Liver (tissue), 9 donors: ENCODE results near the gene SIRPA. TPM values are rescaled to one million over a fixed set of nuclear protein-coding genes. Genes with fewer than 3 reads are reported as not detected.

ENCODE experiments used
- DNase-seq: peaks from one replicate; pipeline ENCODE4 v3.0.0-alpha.2; 2017; ENCODE audit warnings: low spot score
- H3K27ac ChIP-seq, 2 donors: one replicate each; pipeline ENCODE4 v1.7.0; 2013; ENCODE audit warnings: inconsistent platforms in 2 of 2, low read length in 2 of 2, control low read depth in 1 of 2, low read depth in 1 of 2, mild to moderate bottlenecking in 1 of 2
- H3K27me3 ChIP-seq, 4 donors: one replicate each; pipeline versions ENCODE4 v1.6.1 to v1.7.0; 2013; ENCODE audit warnings: low read length in 3 of 4, inconsistent platforms in 1 of 4, mild to moderate bottlenecking in 1 of 4, moderate library complexity in 1 of 4; ENCODE audit not compliant: control insufficient read depth in 4 of 4, insufficient read depth in 4 of 4
- H3K36me3 ChIP-seq, 4 donors: one replicate each; pipeline versions ENCODE4 v1.6.1 to v1.7.0; 2013; ENCODE audit warnings: low read length in 3 of 4, mild to moderate bottlenecking in 3 of 4, low read depth in 1 of 4, moderate library complexity in 1 of 4; ENCODE audit not compliant: control insufficient read depth in 4 of 4, insufficient read depth in 3 of 4
- H3K4me1 ChIP-seq, 4 donors: one replicate each; pipeline versions ENCODE4 v1.6.1 to v1.7.0; 2013; ENCODE audit warnings: low read length in 3 of 4, mild to moderate bottlenecking in 3 of 4, moderate library complexity in 1 of 4; ENCODE audit not compliant: control insufficient read depth in 4 of 4, insufficient read depth in 4 of 4
- H3K4me3 ChIP-seq, 3 donors: one replicate each; pipeline versions ENCODE4 v1.6.1 to v1.7.0; 2013; ENCODE audit warnings: low read length in 3 of 3, control low read depth in 1 of 3, low read depth in 1 of 3, mild to moderate bottlenecking in 1 of 3
- H3K9ac ChIP-seq, 2 donors: one replicate each; pipeline ENCODE4 v1.7.0; 2013; ENCODE audit warnings: low read length in 2 of 2, mild to moderate bottlenecking in 2 of 2, moderate library complexity in 2 of 2, control low read depth in 1 of 2, low read depth in 1 of 2
- H3K9me3 ChIP-seq, 4 donors: one replicate each; pipeline versions ENCODE4 v1.6.1 to v1.7.0; 2013; ENCODE audit warnings: low read length in 3 of 4; ENCODE audit not compliant: control insufficient read depth in 4 of 4
- FOXA1 ChIP-seq: IDR thresholded peaks from 2 replicates; pipeline ENCODE4 v1.6.1; 2016; ENCODE audit warnings: antibody characterized with exemption
- FOXA2 ChIP-seq: IDR thresholded peaks from 2 replicates; pipeline ENCODE4 v1.6.1; 2016; ENCODE audit warnings: antibody characterized with exemption
- GABPA ChIP-seq, 2 donors: IDR thresholded peaks in 1 of 2; conservative IDR thresholded peaks in 1 of 2; 2 replicates each; pipeline ENCODE4 v1.6.1; 2016; ENCODE audit warnings: antibody characterized with exemption in 2 of 2, mild to moderate bottlenecking in 1 of 2, moderate library complexity in 1 of 2
- HNF4G ChIP-seq: IDR thresholded peaks from 2 replicates; pipeline ENCODE4 v1.6.1; 2016; ENCODE audit warnings: antibody characterized with exemption
- JUND ChIP-seq, 2 donors: IDR thresholded peaks; 2 replicates each; pipeline ENCODE4 v1.6.1; 2016; ENCODE audit warnings: antibody characterized with exemption in 2 of 2
- NR2F2 ChIP-seq: IDR thresholded peaks from 2 replicates; pipeline ENCODE4 v1.6.1; 2016; ENCODE audit warnings: antibody characterized with exemption
- RAD21 ChIP-seq, 2 donors: IDR thresholded peaks; 2 replicates each; pipeline ENCODE4 v1.6.1; 2016; ENCODE audit warnings: antibody characterized with exemption in 2 of 2, mild to moderate bottlenecking in 2 of 2
- RXRA ChIP-seq, 2 donors: IDR thresholded peaks; 2 replicates each; pipeline ENCODE4 v1.6.1; 2017 to 2018; ENCODE audit warnings: antibody characterized with exemption in 2 of 2, mild to moderate bottlenecking in 1 of 2
- SP1 ChIP-seq: IDR thresholded peaks from 2 replicates; pipeline ENCODE4 v1.6.1; 2018; ENCODE audit warnings: antibody characterized with exemption, mild to moderate bottlenecking
- TAF1 ChIP-seq: conservative IDR thresholded peaks from 2 replicates; pipeline ENCODE4 v1.6.1; 2016; ENCODE audit warnings: antibody characterized with exemption, mild to moderate bottlenecking
- YY1 ChIP-seq: IDR thresholded peaks from 2 replicates; pipeline ENCODE4 v1.6.1; 2016; ENCODE audit warnings: antibody characterized with exemption, mild to moderate bottlenecking
- WGBS: extraction: QIAGEN DNeasy Blood & Tissue Kit; methylation state at CpG from one replicate; pipeline ENCODE4 v1.1.7; 2013; 5-methylcytosine and 5-hydroxymethylcytosine counted together
- polyA plus RNA-seq, 2 donors: library from polyadenylated mRNA; stranded (reverse) in 1 of 2; unstranded in 1 of 2; fragments of 200-250 nt in 1 of 2; fragments of >200 nt in 1 of 2; fragmentation: Nextera tagmentation in 1 of 2; extraction: Ambion mirVana in 1 of 2; gene quantifications; one replicate each; pipeline versions ENCODE4 v1.2.1 to v1.2.3, GENCODE V29; 2013 to 2015
- total RNA-seq, 2 donors: library from RNA; depleted of rRNA; stranded (reverse); fragments of >200 nt; gene quantifications; one replicate each; pipeline ENCODE4 v1.2.3, GENCODE V29; 2014
- TF ChIP-seq, protein P1 (sequence below): IDR thresholded peaks from 2 replicates; pipeline ENCODE4 v1.6.1; 2016; ENCODE audit warnings: antibody characterized with exemption
- TF ChIP-seq, protein P2 (sequence below): fragments of 150-350 bp; IDR thresholded peaks from 2 replicates; pipeline ENCODE4 v1.5.1; 2017; ENCODE audit warnings: improper control_type of control experiment, low read depth, low read length; ENCODE audit not compliant: missing input control
- TF ChIP-seq, protein P3 (sequence below): IDR thresholded peaks from 2 replicates; pipeline ENCODE4 v1.6.1; 2016; ENCODE audit warnings: antibody characterized with exemption
- TF ChIP-seq, protein P4 (sequence below): IDR thresholded peaks from 2 replicates; pipeline ENCODE4 v1.6.1; 2016; ENCODE audit warnings: antibody characterized with exemption, mild to moderate bottlenecking
- TF ChIP-seq, protein P5 (sequence below): IDR thresholded peaks from 2 replicates; pipeline ENCODE4 v1.6.1; 2016; ENCODE audit warnings: antibody characterized with exemption
- donor health status: healthy.
- donor health status: healthy.
- donor health status: healthy.
- donor health status: healthy.
- donor health status: healthy.

Gene SIRPA
- total and polyA plus RNA-seq, 4 donors, result 5.4 to 47.5 (median 23.2) TPM

DNA sequence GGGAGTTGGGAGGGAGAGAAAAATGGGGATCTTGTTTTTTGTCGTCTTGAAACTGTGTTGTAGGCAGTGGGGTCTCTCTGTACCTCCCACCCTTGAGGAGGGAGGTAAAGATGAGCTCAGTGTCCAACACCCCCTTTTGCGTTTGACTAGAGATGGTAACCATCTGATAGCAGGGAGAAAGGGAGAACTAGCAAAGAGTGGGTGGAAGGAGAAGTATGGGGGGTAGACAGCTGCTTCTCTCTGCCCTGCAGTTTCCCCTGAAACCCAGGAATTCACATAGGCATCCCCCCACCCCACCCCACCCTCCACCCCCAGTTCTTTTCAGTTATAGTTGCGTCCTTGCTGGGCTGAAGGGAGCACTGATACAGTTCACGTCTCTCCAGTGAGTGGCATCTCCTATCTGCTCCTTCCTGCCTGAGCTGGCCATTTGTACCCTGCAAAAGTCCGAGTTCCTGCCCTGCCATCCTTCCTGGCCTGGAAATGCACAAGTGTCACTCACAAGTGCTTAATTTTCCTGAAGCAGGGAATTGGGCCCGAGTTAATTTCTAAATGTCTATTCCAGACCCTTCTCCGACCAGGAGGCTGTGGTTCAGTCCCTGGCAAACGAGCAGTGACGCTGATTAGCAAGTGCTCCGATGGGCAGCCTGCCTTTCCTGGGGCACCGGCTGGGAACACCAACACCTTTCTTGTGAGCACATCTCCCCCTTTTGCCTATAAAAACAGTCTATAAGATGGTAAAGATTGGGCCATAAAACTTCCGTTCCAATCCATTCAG is 1.5 kb downstream of the SIRPA start:
- 80% methylated on average over 12 of the region's 12 CpGs for WGBS
- H3K4me1 ChIP-seq, result peaks cover 3 to 35% (median 20%) of the 10 kb centered on the region in 4 donors
- TF ChIP-seq GABPA (IDR thresholded peaks at IDR 0.05 in 1 of 2, conservative IDR thresholded peaks at IDR 0.05 in 1 of 2) (no peak), RXRA (IDR thresholded peaks at IDR 0.05) (no peak), JUND (IDR thresholded peaks at IDR 0.05) (no peak), TAF1 (no peak), FOXA1 (no peak), YY1 (no peak), FOXA2 (no peak), NR2F2 (no peak), HNF4G (no peak)
- TF ChIP-seq, protein P1, sequence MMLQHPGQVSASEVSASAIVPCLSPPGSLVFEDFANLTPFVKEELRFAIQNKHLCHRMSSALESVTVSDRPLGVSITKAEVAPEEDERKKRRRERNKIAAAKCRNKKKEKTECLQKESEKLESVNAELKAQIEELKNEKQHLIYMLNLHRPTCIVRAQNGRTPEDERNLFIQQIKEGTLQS, result no peak
- TF ChIP-seq, protein P2, sequence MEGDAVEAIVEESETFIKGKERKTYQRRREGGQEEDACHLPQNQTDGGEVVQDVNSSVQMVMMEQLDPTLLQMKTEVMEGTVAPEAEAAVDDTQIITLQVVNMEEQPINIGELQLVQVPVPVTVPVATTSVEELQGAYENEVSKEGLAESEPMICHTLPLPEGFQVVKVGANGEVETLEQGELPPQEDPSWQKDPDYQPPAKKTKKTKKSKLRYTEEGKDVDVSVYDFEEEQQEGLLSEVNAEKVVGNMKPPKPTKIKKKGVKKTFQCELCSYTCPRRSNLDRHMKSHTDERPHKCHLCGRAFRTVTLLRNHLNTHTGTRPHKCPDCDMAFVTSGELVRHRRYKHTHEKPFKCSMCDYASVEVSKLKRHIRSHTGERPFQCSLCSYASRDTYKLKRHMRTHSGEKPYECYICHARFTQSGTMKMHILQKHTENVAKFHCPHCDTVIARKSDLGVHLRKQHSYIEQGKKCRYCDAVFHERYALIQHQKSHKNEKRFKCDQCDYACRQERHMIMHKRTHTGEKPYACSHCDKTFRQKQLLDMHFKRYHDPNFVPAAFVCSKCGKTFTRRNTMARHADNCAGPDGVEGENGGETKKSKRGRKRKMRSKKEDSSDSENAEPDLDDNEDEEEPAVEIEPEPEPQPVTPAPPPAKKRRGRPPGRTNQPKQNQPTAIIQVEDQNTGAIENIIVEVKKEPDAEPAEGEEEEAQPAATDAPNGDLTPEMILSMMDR, result no peak
- TF ChIP-seq, protein P3, sequence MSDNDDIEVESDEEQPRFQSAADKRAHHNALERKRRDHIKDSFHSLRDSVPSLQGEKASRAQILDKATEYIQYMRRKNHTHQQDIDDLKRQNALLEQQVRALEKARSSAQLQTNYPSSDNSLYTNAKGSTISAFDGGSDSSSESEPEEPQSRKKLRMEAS, result no peak
- TF ChIP-seq, protein P4, sequence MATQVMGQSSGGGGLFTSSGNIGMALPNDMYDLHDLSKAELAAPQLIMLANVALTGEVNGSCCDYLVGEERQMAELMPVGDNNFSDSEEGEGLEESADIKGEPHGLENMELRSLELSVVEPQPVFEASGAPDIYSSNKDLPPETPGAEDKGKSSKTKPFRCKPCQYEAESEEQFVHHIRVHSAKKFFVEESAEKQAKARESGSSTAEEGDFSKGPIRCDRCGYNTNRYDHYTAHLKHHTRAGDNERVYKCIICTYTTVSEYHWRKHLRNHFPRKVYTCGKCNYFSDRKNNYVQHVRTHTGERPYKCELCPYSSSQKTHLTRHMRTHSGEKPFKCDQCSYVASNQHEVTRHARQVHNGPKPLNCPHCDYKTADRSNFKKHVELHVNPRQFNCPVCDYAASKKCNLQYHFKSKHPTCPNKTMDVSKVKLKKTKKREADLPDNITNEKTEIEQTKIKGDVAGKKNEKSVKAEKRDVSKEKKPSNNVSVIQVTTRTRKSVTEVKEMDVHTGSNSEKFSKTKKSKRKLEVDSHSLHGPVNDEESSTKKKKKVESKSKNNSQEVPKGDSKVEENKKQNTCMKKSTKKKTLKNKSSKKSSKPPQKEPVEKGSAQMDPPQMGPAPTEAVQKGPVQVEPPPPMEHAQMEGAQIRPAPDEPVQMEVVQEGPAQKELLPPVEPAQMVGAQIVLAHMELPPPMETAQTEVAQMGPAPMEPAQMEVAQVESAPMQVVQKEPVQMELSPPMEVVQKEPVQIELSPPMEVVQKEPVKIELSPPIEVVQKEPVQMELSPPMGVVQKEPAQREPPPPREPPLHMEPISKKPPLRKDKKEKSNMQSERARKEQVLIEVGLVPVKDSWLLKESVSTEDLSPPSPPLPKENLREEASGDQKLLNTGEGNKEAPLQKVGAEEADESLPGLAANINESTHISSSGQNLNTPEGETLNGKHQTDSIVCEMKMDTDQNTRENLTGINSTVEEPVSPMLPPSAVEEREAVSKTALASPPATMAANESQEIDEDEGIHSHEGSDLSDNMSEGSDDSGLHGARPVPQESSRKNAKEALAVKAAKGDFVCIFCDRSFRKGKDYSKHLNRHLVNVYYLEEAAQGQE, result no peak
- TF ChIP-seq, protein P5, sequence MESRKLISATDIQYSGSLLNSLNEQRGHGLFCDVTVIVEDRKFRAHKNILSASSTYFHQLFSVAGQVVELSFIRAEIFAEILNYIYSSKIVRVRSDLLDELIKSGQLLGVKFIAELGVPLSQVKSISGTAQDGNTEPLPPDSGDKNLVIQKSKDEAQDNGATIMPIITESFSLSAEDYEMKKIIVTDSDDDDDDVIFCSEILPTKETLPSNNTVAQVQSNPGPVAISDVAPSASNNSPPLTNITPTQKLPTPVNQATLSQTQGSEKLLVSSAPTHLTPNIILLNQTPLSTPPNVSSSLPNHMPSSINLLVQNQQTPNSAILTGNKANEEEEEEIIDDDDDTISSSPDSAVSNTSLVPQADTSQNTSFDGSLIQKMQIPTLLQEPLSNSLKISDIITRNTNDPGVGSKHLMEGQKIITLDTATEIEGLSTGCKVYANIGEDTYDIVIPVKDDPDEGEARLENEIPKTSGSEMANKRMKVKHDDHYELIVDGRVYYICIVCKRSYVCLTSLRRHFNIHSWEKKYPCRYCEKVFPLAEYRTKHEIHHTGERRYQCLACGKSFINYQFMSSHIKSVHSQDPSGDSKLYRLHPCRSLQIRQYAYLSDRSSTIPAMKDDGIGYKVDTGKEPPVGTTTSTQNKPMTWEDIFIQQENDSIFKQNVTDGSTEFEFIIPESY, result no peak
- H3K9ac ChIP-seq, result no peak overlapping the region
- H3K4me3 ChIP-seq, result peak overlapping the region in 2 of 3 donors; percentile 67 to 88
- no peaks in the 10 kb centered on the region for H3K27me3 ChIP-seq
- no peaks in the 10 kb centered on the region for H3K9me3 ChIP-seq
- DNase-seq, result no peak
- H3K36me3 ChIP-seq, result peaks cover 0 to 5% (median 2%) of the 10 kb centered on the region in 4 donors
- H3K27ac ChIP-seq, result peak overlapping the region in 1 of 2 donors; percentile 87

DNA sequence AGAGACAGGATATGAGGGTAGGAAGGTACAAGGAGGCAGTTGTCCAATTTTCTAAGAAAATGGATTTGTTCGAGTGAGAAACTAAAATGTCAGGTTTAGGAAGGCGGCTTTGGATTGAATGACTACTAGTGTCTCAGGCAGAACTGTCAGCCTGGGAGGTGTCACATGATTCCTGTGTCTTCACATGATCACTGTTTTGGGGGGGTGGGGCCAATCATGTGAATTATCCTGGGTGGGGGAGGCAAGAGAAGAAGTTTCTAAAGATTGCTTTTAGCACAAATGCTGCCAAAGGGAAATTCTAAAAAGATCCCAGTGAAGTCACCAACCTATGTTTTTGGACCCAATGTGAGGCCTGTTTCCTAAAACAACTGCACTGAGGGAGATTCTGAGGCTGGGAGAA is 2.3 kb downstream of the SIRPA start:
- 84% methylated on average over 2 of the region's 2 CpGs for WGBS
- Histone ChIP-seq H3K4me3 (no peak overlapping the region), H3K27me3 (no peaks in the 10 kb centered on the region), H3K4me1 (peaks cover 3 to 31% (median 20%) of the 10 kb centered on the region in 4 donors), H3K36me3 (peaks cover 0 to 11% (median 2%) of the 10 kb centered on the region in 4 donors), H3K9ac (no peak overlapping the region), H3K9me3 (no peaks in the 10 kb centered on the region), H3K27ac (peak overlapping the region; percentile 5 to 29)
- DNase-seq, result no peak
- no peak for TF ChIP-seq HNF4G
- no peak for TF ChIP-seq FOXA1
- no peak for TF ChIP-seq YY1
- TF ChIP-seq RAD21 (IDR thresholded peaks at IDR 0.05), result no peak
- no peak for TF ChIP-seq RXRA (IDR thresholded peaks at IDR 0.05)
- TF ChIP-seq, protein P3, result no peak
- TF ChIP-seq, protein P4, result no peak
- no peak for TF ChIP-seq SP1
- TF ChIP-seq, protein P2, result no peak
- TF ChIP-seq GABPA (IDR thresholded peaks at IDR 0.05 in 1 of 2, conservative IDR thresholded peaks at IDR 0.05 in 1 of 2), result no peak
